ENCODE measurements around the gene SCYL1.

SCYL1 gene

GRCh38 chr11:65572356-65573051, 47.6 kb downstream of the SCYL1 start, which contains the start of gene FAM89B:
Gene FAM89B (plus strand): TSS chr11:65572538. CDS start chr11:65572670, 132 bp downstream.
- DNase-seq = peak; percentile 61

GRCh38 chr11:65573391-65574079, 48.7 kb downstream of the SCYL1 start:
- no peak for DNase-seq

- DNase-seq = peak; percentile 36
Observed at GRCh38 chr11:65574109-65574810, 49.4 kb downstream of the SCYL1 start.

DNA sequence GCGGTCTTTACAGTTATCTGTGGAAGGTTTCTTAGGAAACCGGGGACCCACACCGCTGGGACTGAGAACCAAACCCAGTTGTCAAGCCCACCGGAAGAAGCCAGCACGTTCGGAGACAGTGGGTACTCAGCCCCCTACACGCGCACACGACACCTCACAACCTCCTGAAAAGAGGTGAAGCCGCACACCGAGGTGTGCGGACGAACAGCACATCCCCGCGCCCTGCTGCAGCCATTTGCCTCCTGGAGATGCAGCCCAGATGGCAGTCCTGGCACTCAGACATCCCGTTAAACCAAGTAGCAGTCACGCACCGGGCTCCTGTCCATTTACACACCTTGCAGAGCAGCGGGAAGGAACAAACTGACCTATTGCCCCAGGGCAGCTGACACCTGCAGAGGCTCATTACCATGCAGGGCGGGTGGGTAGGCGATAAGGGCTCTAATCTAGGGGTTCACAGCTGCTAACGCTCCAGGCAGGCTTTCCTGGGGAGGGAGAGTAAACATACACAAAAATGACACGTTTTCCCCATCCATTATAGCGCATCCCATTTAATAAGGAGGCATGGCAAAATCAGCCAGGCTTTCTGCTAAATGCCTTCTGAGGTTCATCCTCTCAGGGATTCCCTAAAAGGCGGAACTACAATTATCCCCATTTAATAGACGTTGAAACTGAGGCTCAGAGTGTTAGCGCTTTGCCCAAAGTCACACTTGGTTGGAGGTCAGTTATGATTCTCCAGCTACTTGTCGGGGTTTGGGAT, 50.1 kb downstream of the SCYL1 start:
- DNase-seq = no peak

GRCh38 chr11:65575568-65576231, 50.8 kb downstream of the SCYL1 start, which contains the start of gene EHBP1L1:
Gene EHBP1L1 (plus strand): TSS chr11:65576053. CDS start chr11:65576303, 250 bp downstream.
- no peak for DNase-seq

DNA sequence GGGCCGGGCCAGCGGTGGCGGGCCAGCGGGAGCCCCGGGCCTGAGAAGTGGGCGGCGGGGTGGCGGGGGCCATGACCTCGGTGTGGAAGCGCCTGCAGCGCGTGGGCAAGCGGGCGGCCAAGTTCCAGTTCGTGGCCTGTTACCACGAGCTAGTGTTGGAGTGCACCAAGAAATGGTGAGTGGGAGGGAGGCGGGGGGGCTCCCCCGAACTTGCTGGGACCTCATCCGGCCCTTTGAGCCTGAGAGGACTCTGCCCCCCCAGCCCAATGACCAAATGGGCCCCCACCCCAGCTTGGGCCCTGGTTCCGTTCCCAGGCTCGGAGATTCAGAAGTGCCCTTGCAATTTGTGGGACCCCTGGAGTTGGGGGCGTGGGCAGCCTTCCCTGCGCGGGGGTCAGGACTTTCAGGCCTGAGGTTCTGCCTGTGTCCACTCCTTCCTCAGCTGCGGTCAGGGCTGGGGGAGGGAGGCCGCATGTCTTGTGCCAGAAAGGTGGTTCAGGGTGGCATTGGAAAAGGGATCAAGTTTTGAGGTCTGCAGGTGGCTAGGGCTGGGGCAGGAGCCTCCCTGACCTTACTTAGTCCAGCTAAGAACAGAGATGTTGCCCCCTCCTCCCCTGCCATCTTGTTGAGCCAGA, 51.5 kb downstream of the SCYL1 start:
- DNase-seq = no peak

GRCh38 chr11:65576867-65577755, 52.2 kb downstream of the SCYL1 start:
- DNase-seq = no peak

DNA sequence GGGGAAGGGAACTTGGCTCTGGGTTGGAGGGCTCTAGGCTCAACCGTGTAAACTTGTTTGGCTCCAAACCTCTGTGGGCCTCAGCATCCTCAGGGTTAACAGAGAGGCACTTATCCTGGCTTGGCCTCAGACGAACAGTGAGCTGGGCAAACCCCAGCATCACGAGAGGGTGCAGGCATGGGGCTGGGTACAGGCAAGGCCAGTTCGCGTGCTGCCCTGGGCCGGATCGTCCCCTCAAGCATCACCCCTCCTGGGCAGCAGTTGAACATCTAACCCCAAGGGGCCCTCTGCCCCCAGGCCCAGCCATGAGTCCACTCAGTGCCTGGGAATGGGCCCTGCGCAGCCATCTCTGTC, 52.9 kb downstream of the SCYL1 start:
- no peak for DNase-seq

- DNase-seq = no peak
Observed at GRCh38 chr11:65578134-65578533, 53.3 kb downstream of the SCYL1 start.

GRCh38 chr11:65578667-65579066, 53.8 kb downstream of the SCYL1 start:
- no peak for DNase-seq

DNA sequence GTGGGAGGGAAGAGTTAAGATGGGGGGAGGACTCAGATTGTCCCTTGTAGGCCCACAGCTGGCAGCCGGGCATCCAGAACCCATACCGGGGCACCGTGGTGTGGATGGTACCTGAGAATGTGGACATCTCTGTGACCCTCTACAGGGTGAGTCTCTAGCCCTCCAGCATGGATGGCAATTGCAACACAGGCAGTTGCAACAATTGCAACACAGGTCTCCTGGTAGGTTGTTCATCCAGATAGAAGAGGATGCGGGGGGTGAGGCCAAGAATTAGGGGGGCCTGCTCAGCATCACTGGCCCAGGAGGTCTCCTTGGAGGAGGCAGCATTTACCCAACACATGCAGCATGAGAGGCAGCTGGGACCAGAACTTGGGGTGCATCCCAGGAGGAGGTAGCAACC, 54.4 kb downstream of the SCYL1 start:
- no peak for DNase-seq

- DNase-seq = no peak
Observed at GRCh38 chr11:65580031-65580692, 55.3 kb downstream of the SCYL1 start.

DNA sequence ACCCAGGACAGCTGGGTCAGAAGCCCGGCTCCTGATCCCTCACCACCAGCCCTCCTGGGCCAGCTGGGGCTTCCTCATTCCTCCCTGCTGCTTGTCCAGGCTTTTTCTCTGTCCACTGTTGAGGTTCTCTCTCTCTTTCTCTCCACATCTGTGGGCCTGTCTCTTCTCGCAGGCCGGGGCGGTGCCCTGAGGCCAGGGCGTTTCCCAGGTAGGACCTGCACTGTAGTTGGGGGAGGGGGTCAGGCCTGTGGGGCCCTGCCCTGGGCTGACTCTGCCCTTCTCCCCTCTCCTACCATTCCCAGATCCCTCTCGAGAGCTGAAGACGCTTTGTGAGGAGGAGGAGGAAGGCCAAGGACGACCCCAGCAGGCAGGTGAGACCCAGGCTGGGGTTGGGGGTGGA, 55.9 kb downstream of the SCYL1 start:
- no peak for DNase-seq

- DNase-seq = no peak
Observed at GRCh38 chr11:65581928-65582327, 57.0 kb downstream of the SCYL1 start.

- no peak for DNase-seq
Observed at GRCh38 chr11:65583589-65583988, 58.7 kb downstream of the SCYL1 start.

GRCh38 chr11:65584106-65584505, 59.2 kb downstream of the SCYL1 start:
- DNase-seq = no peak

DNA sequence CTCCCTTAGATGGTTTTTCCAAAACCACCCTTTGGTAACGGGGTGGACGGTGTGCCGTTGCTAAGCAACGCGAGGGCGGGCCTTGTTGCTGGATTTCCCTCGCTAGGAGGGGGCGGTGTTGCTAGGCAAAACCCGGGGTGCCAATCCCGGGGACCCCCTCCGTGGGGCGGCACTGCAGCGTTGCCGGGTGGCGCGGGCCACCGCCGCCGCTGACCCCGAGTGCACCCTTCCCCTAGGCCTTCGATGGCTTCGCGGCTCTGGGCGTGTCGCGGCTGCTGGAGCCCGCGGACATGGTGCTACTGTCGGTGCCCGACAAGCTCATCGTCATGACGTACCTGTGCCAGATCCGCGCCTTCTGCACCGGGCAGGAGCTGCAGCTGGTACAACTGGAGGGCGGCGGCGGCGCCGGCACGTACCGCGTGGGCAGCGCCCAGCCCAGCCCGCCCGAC, 59.9 kb downstream of the SCYL1 start:
- no peak for DNase-seq

- no peak for DNase-seq
Observed at GRCh38 chr11:65585396-65586246, 60.7 kb downstream of the SCYL1 start.

DNA sequence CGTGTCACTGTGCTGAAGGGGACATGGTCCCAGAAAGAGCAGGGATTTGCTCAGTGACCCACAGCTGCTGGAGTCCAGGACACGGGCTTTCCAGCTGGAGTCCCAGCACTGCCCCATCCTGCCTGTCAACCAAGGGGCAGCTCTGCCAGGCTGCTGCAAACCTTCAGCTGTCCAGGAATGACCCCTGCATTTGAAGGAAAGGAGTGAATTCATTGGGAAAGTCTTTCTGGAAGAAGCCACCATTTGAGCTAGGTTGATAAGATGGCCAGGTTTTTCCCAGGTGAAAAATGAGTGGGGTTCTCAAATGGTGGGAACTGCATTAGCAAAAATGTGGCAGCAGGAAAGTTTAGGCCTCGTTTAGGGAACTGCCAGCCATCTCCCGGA, 61.4 kb downstream of the SCYL1 start:
- no peak for DNase-seq

Measured in NCI-H446 treated with DMSO at 0.1 percent for 48 hours (cell line).